ENCODE measurements around the gene FERMT2. TPM values are rescaled to one million over a fixed set of nuclear protein-coding genes. Genes with fewer than 3 reads are reported as not detected.
"Not testable (repeated sequence)": the region's sequence is repeated elsewhere in the genome, so short reads cannot be mapped to it uniquely, and the experiment has no call there.

The FERMT2 gene
- polyA plus RNA-seq, 1 experiment = 275 TPM

GRCh38 chr14:52926953-52927352, 23.9 kb downstream of the FERMT2 start:
- no peak for DNase-seq (ENCODE audit: low read depth)
- CTCF ChIA-PET = no interaction called here

GRCh38 chr14:52923902-52924575, 26.8 kb downstream of the FERMT2 start:
- TF ChIP-seq CTCF (IDR thresholded peaks at IDR 0.05; ENCODE audit: insufficient read depth, low read depth, low read length) = 0 out of 2 replicates have a peak, but pooled peaks have one; percentile 3
- H3K4me3 ChIP-seq (ENCODE audit: low read depth, low read length) = no peak overlapping the region
- H3K36me3 ChIP-seq (ENCODE audit: control insufficient read depth, insufficient read depth, low read length) = no peaks in the 10 kb centered on the region
- ChIA-PET POLR2A (no interaction called here), CTCF (interaction anchor here (0.5 to 2.6 kb wide), 3 partner anchors 18 to 231 kb away, joined by 3 to 6 read pairs (median 3); no protein-coding TSS in a partner anchor)
- DNase-seq (ENCODE audit: low read depth) = no peak
- no peaks in the 10 kb centered on the region for H3K27me3 ChIP-seq (ENCODE audit: control insufficient read depth, insufficient read depth, low read length)

More at GRCh38 chr14:52926953-52927352, 23.9 kb downstream of the FERMT2 start:
- Histone ChIP-seq H3K36me3 (ENCODE audit: control insufficient read depth, insufficient read depth, low read length) (no peaks in the 10 kb centered on the region), H3K27me3 (ENCODE audit: control insufficient read depth, insufficient read depth, low read length) (no peaks in the 10 kb centered on the region), H3K4me3 (ENCODE audit: low read depth, low read length) (no peak overlapping the region)
- no peak for TF ChIP-seq CTCF (IDR thresholded peaks at IDR 0.05; ENCODE audit: insufficient read depth, low read depth, low read length)
- POLR2A ChIA-PET = no interaction called here

GRCh38 chr14:52922656-52923055, 28.2 kb downstream of the FERMT2 start:
- POLR2A ChIA-PET = no interaction called here
- CTCF ChIA-PET = interaction anchor here (0.6 to 1.1 kb wide), 5 partner anchors 9 to 914 kb away, joined by 3 to 4 read pairs (median 3); no protein-coding TSS in a partner anchor
- TF ChIP-seq CTCF (IDR thresholded peaks at IDR 0.05; ENCODE audit: insufficient read depth, low read depth, low read length) = no peak
- Histone ChIP-seq H3K27me3 (ENCODE audit: control insufficient read depth, insufficient read depth, low read length) (no peaks in the 10 kb centered on the region), H3K4me3 (ENCODE audit: low read depth, low read length) (no peak overlapping the region), H3K36me3 (ENCODE audit: control insufficient read depth, insufficient read depth, low read length) (0 out of 2 replicates have a peak, but pooled peaks cover 1% of the 10 kb centered on the region)
- peak; percentile 38 for DNase-seq (ENCODE audit: low read depth)

GRCh38 chr14:52922059-52922458, 28.8 kb downstream of the FERMT2 start:
- H3K4me3 ChIP-seq (ENCODE audit: low read depth, low read length) = no peak overlapping the region
- ChIA-PET POLR2A (no interaction called here), CTCF (interaction anchor here (0.6 to 1.0 kb wide), 3 partner anchors 9 to 913 kb away, joined by 3 read pairs; no protein-coding TSS in a partner anchor)
- no peaks in the 10 kb centered on the region for H3K27me3 ChIP-seq (ENCODE audit: control insufficient read depth, insufficient read depth, low read length)
- no peak for DNase-seq (ENCODE audit: low read depth)
- 0 out of 2 replicates have a peak, but pooled peaks cover 2% of the 10 kb centered on the region for H3K36me3 ChIP-seq (ENCODE audit: control insufficient read depth, insufficient read depth, low read length)
- no peak for TF ChIP-seq CTCF (IDR thresholded peaks at IDR 0.05; ENCODE audit: insufficient read depth, low read depth, low read length)

GRCh38 chr14:52920411-52920810, 30.4 kb downstream of the FERMT2 start:
- ChIA-PET CTCF (interaction anchor here (0.8 to 2.3 kb wide), 3 partner anchors 10 to 32 kb away, joined by 3 to 7 read pairs (median 4); no protein-coding TSS in a partner anchor), POLR2A (interaction anchor here (0.7 kb wide), 1 partner anchor 1947 kb away, joined by 3 read pairs; no protein-coding TSS in a partner anchor)
- DNase-seq (ENCODE audit: low read depth); H3K27me3 ChIP-seq (ENCODE audit: control insufficient read depth, insufficient read depth, low read length); H3K36me3 ChIP-seq (ENCODE audit: control insufficient read depth, insufficient read depth, low read length); H3K4me3 ChIP-seq (ENCODE audit: low read depth, low read length): not testable (repeated sequence)
